ENCODE results near the gene PLTP. TPM values are rescaled to one million over a fixed set of nuclear protein-coding genes. Genes with fewer than 3 reads are reported as not detected.

PLTP gene
- total and polyA plus RNA-seq, 4 donors, result 26.9 to 125 (median 80.7) TPM

DNA sequence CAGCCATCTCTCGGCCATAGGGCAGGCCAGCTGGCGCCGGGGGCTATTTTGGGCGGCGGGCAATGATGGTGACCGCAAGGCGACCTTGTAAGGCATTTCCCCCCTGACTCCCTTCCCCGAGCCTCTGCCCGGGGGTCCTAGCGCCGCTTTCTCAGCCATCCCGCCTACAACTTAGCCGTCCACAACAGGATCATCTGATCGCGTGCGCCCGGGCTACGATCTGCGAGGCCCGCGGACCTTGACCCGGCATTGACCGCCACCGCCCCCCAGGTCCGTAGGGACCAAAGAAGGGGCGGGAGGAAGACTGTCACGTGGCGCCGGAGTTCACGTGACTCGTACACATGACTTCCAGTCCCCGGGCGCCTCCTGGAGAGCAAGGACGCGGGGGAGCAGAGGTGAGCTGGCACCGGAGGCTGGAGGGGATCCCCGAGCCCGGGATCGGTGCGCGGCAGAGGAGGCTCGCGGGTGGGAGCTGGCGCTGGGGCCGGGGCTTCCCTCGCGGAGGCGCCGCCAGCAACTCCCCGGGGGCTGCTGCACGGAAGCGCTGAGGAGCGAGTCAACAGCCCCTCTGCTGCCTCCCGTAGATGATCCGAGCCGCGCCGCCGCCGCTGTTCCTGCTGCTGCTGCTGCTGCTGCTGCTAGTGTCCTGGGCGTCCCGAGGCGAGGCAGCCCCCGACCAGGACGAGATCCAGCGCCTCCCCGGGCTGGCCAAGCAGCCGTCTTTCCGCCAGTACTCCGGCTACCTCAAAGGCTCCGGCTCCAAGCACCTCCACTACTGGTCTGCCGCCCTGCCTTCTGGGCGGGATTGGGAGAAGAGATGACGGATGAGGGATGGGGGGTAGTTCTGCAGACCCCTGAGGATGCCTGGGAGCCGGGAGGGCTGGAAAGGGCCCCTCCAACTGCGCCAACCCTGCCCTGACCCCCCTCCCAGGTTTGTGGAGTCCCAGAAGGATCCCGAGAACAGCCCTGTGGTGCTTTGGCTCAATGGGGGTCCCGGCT lies 20.7 kb downstream of the PLTP start, which contains the start of the genes CTSA and NEURL2:
Gene CTSA (plus strand): TSS at position 351 of the 999 bp plus-strand sequence. CDS start 234 bp downstream, at position 585.
Gene NEURL2 (minus strand): TSS at position 224 of the 999 bp plus-strand sequence. CDS start 217 bp downstream, at position 7.
- no peaks in the 10 kb centered on the region for H3K27me3 ChIP-seq (ENCODE audit: control insufficient read depth in 3 of 3, insufficient read depth in 3 of 3, low read length in 2 of 3)
- peak within 1 kb of the TSS in 1 of 2 donors; percentile 46 for H3K9ac ChIP-seq (ENCODE audit: insufficient read depth in 1 of 2, low read length in 2 of 2)
- peak within 1 kb of the TSS; percentile 93 for H3K4me3 ChIP-seq
- H3K4me1 ChIP-seq (ENCODE audit: control insufficient read depth in 5 of 5, insufficient read depth in 5 of 5, low read length in 5 of 5), result peaks cover 0 to 14% (median 10%) of the 10 kb centered on the region in 5 donors
- WGBS, 2 donors, result 1% methylated on average over 57 to 78 of the region's 78 CpGs
- peak within 1 kb of the TSS; percentile 75 to 94 for H3K27ac ChIP-seq (ENCODE audit: low read depth in 1 of 2, low read length in 1 of 2)
- TF ChIP-seq, protein P1, sequence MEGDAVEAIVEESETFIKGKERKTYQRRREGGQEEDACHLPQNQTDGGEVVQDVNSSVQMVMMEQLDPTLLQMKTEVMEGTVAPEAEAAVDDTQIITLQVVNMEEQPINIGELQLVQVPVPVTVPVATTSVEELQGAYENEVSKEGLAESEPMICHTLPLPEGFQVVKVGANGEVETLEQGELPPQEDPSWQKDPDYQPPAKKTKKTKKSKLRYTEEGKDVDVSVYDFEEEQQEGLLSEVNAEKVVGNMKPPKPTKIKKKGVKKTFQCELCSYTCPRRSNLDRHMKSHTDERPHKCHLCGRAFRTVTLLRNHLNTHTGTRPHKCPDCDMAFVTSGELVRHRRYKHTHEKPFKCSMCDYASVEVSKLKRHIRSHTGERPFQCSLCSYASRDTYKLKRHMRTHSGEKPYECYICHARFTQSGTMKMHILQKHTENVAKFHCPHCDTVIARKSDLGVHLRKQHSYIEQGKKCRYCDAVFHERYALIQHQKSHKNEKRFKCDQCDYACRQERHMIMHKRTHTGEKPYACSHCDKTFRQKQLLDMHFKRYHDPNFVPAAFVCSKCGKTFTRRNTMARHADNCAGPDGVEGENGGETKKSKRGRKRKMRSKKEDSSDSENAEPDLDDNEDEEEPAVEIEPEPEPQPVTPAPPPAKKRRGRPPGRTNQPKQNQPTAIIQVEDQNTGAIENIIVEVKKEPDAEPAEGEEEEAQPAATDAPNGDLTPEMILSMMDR (IDR thresholded peaks at IDR 0.05; ENCODE audit: control extremely low read depth, extremely low read depth), result no peak
- peaks cover 0 to 41% (median 17%) of the 10 kb centered on the region in 4 donors for H3K36me3 ChIP-seq (ENCODE audit: control insufficient read depth in 4 of 4, insufficient read depth in 4 of 4, low read length in 4 of 4)
- DNase-seq, result peak; percentile 91 to 95 (median 92)
- no peaks in the 10 kb centered on the region for H3K9me3 ChIP-seq (ENCODE audit: control insufficient read depth in 4 of 4, insufficient read depth in 3 of 4, low read length in 3 of 4)
- peak; percentile 78 for ATAC-seq (ENCODE audit: insufficient read depth, low FRiP score)

DNA sequence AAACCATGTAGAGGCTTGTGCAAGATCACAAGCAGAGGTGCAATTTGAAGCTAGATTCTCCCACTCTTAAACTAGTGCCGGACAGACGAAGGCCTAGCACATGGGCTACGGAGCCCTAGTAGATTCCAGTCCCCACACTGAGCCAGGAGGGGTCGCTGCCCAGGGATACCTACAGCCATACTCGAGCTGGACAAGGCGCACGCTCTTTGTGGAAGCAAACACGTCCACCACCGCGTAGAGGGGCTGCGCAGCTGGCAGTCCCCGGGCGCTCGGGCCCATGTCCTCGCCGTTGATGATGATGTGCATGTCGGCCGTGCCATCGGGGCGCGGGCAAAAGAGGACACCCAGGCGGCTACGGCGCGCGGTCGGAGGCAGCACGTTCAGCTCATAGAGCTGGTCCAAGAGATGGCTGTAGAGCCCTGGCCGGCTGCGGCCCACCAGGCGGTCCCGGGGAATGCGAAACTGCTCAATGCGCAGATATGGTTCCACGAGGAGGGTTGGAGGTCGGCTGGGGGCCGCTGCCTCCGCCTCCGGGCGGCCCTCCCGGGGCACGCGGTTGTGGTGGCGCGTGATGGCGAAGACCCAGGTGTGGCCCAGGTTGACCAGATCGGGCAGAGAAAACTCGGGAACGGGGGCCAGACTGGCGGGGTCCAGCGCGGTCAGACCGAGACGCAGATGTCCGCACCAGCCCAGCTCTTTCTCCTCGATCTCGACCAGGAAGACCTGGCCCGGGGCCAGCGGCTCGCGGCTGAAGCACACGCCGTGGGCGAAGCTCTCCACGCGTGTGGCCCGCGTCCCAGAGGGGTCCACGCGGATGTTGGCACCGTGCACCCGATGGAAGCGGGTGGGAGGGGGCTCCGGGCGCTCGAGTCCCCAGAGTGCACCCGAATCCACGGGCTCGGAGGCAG lies 21.6 kb downstream of the PLTP start:
- H3K36me3 ChIP-seq (ENCODE audit: control insufficient read depth in 4 of 4, insufficient read depth in 4 of 4, low read length in 4 of 4), result peaks cover 0 to 40% (median 16%) of the 10 kb centered on the region in 4 donors
- H3K9me3 ChIP-seq (ENCODE audit: control insufficient read depth in 4 of 4, insufficient read depth in 3 of 4, low read length in 3 of 4), result no peaks in the 10 kb centered on the region
- peak; percentile 48 for ATAC-seq (ENCODE audit: insufficient read depth, low FRiP score)
- no peaks in the 10 kb centered on the region for H3K27me3 ChIP-seq (ENCODE audit: control insufficient read depth in 3 of 3, insufficient read depth in 3 of 3, low read length in 2 of 3)
- TF ChIP-seq, protein P1 (IDR thresholded peaks at IDR 0.05; ENCODE audit: control extremely low read depth, extremely low read depth), result peak; percentile 41
- H3K4me1 ChIP-seq (ENCODE audit: control insufficient read depth in 5 of 5, insufficient read depth in 5 of 5, low read length in 5 of 5), result peaks cover 0 to 14% (median 10%) of the 10 kb centered on the region in 5 donors
- peak; percentile 89 to 92 (median 91) for DNase-seq
- H3K27ac ChIP-seq (ENCODE audit: low read depth in 1 of 2, low read length in 1 of 2), result peak overlapping the region; percentile 75 to 94
- H3K4me3 ChIP-seq, result peak overlapping the region; percentile 93
- peak overlapping the region in 1 of 2 donors; percentile 46 for H3K9ac ChIP-seq (ENCODE audit: insufficient read depth in 1 of 2, low read length in 2 of 2)
- WGBS, 2 donors, result 1 to 2% methylated on average over 76 to 79 of the region's 79 CpGs

DNA sequence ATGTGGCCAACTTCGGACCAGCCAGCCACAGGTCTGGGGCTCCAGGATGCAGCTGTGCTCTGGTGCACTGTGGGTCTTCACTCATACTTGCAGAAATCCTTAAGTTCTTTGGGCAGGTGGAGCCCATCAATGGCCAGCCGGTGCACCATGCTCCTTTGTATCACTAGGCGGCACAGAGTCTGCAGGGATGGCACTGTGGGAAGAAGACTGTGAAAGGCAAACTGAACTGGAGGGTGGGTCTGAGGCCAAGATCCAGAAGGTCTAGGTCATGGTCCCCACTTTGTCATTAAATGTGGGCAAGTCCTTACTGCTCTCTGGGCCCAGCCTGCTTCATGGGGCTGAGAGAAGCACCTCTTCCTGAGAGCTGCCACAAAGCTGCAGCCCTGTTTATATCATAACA lies 23.3 kb downstream of the PLTP start:
- 84 to 91% methylated on average over 3 of the region's 3 CpGs for WGBS, 2 donors
- ATAC-seq (ENCODE audit: insufficient read depth, low FRiP score) (no peak), DNase-seq (no peak)
- Histone ChIP-seq H3K36me3 (ENCODE audit: control insufficient read depth in 4 of 4, insufficient read depth in 4 of 4, low read length in 4 of 4) (peaks cover 5 to 28% (median 14%) of the 10 kb centered on the region in 4 donors), H3K9ac (ENCODE audit: insufficient read depth in 1 of 2, low read length in 2 of 2) (no peak overlapping the region), H3K27ac (ENCODE audit: low read depth in 1 of 2, low read length in 1 of 2) (no peak overlapping the region), H3K4me1 (ENCODE audit: control insufficient read depth in 5 of 5, insufficient read depth in 5 of 5, low read length in 5 of 5) (peaks cover 0 to 14% (median 10%) of the 10 kb centered on the region in 5 donors), H3K9me3 (ENCODE audit: control insufficient read depth in 4 of 4, insufficient read depth in 3 of 4, low read length in 3 of 4) (no peaks in the 10 kb centered on the region), H3K4me3 (no peak overlapping the region), H3K27me3 (ENCODE audit: control insufficient read depth in 3 of 3, insufficient read depth in 3 of 3, low read length in 2 of 3) (no peaks in the 10 kb centered on the region)
- TF ChIP-seq, protein P1 (IDR thresholded peaks at IDR 0.05; ENCODE audit: control extremely low read depth, extremely low read depth), result no peak

All from lung (tissue), 12 donors.